NCI-H524 treated with DMSO at 0.1 percent for 48 hours (cell line): ENCODE measurements around the gene AUTS2.

ENCODE experiments used
- DNase-seq: peaks from one replicate; lab custom pipeline; 2025; lab: John Stamatoyannopoulos, UW

The AUTS2 gene

GRCh38 chr7:69857014-69857413 lies 258.7 kb downstream of the AUTS2 start:
- no peak for DNase-seq

GRCh38 chr7:69858471-69858870 lies 260.2 kb downstream of the AUTS2 start:
- no peak for DNase-seq

- DNase-seq, result no peak
These were observed 261.1 kb downstream of the AUTS2 start for GRCh38 chr7:69859342-69859741.

- DNase-seq, result no peak
These were observed 262.2 kb downstream of the AUTS2 start for GRCh38 chr7:69860486-69860885.

GRCh38 chr7:69860941-69861622 lies 262.8 kb downstream of the AUTS2 start:
- DNase-seq, result no peak

- no peak for DNase-seq
These were observed 264.3 kb downstream of the AUTS2 start for GRCh38 chr7:69862413-69863064.

- DNase-seq, result no peak
These were observed 266.0 kb downstream of the AUTS2 start for GRCh38 chr7:69864274-69864673.

GRCh38 chr7:69864822-69865221 lies 266.5 kb downstream of the AUTS2 start:
- no peak for DNase-seq

- DNase-seq, result no peak
These were observed 270.6 kb downstream of the AUTS2 start for GRCh38 chr7:69868921-69869320.

- no peak for DNase-seq
These were observed 273.1 kb downstream of the AUTS2 start for GRCh38 chr7:69871213-69871885.

GRCh38 chr7:69871886-69872569 lies 273.8 kb downstream of the AUTS2 start:
- no peak for DNase-seq

GRCh38 chr7:69873512-69873911 lies 275.2 kb downstream of the AUTS2 start:
- DNase-seq, result no peak

GRCh38 chr7:69878015-69878414 lies 279.7 kb downstream of the AUTS2 start:
- no peak for DNase-seq

- no peak for DNase-seq
These were observed 280.3 kb downstream of the AUTS2 start for GRCh38 chr7:69878591-69878990.

- no peak for DNase-seq
These were observed 281.7 kb downstream of the AUTS2 start for GRCh38 chr7:69879989-69880388.

GRCh38 chr7:69880840-69881239 lies 282.6 kb downstream of the AUTS2 start:
- DNase-seq, result peak; percentile 97

GRCh38 chr7:69882269-69882668 lies 284.0 kb downstream of the AUTS2 start:
- DNase-seq, result no peak

GRCh38 chr7:69883399-69883891 lies 285.2 kb downstream of the AUTS2 start:
- DNase-seq, result no peak

GRCh38 chr7:69885431-69885830 lies 287.2 kb downstream of the AUTS2 start:
- no peak for DNase-seq

GRCh38 chr7:69889338-69889975 lies 291.2 kb downstream of the AUTS2 start:
- DNase-seq, result peak; percentile 54

GRCh38 chr7:69889976-69890351 lies 291.7 kb downstream of the AUTS2 start:
- peak; percentile 29 for DNase-seq

GRCh38 chr7:69892790-69893189 lies 294.5 kb downstream of the AUTS2 start:
- no peak for DNase-seq
